ENCODE measurements around the gene OTUD6A. TPM values are rescaled to one million over a fixed set of nuclear protein-coding genes. Genes with fewer than 3 reads are reported as not detected.

Gene OTUD6A, protein sequence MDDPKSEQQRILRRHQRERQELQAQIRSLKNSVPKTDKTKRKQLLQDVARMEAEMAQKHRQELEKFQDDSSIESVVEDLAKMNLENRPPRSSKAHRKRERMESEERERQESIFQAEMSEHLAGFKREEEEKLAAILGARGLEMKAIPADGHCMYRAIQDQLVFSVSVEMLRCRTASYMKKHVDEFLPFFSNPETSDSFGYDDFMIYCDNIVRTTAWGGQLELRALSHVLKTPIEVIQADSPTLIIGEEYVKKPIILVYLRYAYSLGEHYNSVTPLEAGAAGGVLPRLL
- total RNA-seq, result not detected in 3 replicates

DNA sequence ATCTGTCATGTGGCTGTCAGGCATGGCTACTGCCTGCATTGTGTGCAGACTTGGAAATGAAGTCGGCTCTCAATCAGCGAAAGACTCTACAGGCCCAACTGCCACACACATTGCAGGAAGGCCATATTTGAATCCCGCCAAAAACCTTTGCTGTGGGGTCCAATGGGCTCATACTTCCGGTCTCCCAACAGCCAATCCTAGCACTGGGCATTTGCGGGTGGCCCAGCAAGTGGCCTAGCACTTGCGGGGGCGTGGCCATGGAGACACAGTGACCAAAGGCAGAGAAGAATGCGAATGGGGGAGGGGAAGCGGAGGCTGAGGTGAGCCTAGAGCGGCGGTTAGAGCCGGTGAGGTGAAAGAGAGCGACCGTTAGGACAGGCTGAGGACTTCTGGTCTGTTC is at the start of gene OTUD6A:
Gene OTUD6A, plus strand, starts transcription at position 382 of the 400 bp plus-strand sequence. CDS start 68 bp downstream, outside the sequence.
- TF ChIP-seq CTCF (IDR thresholded peaks at IDR 0.05; ENCODE audit: unreplicated experiment), result no peak
- Mint-ChIP-seq H3K9me3 (peaks cover 25% of the 10 kb centered on the region), H3K4me3 (no peak within 1 kb of the TSS), H3K36me3 (no peaks in the 10 kb centered on the region), H3K4me1 (no peaks in the 10 kb centered on the region), H3K27me3 (ENCODE audit: low read depth) (no peaks in the 10 kb centered on the region), H3K27ac (no peak within 1 kb of the TSS)
- DNase-seq (ENCODE audit: low spot score in 2 of 2, unreplicated experiment in 2 of 2), result no peak

GRCh38 chrX:70012756-70013155 is 49.5 kb upstream of the OTUD6A start:
- Mint-ChIP-seq H3K4me3 (no peak overlapping the region), H3K4me1 (no peaks in the 10 kb centered on the region), H3K27ac (no peak overlapping the region), H3K27me3 (ENCODE audit: low read depth) (no peaks in the 10 kb centered on the region), H3K9me3 (peaks cover 44% of the 10 kb centered on the region), H3K36me3 (no peaks in the 10 kb centered on the region)
- no peak for DNase-seq (ENCODE audit: low spot score in 2 of 2, unreplicated experiment in 2 of 2)
- no peak for TF ChIP-seq CTCF (IDR thresholded peaks at IDR 0.05; ENCODE audit: unreplicated experiment)

DNA sequence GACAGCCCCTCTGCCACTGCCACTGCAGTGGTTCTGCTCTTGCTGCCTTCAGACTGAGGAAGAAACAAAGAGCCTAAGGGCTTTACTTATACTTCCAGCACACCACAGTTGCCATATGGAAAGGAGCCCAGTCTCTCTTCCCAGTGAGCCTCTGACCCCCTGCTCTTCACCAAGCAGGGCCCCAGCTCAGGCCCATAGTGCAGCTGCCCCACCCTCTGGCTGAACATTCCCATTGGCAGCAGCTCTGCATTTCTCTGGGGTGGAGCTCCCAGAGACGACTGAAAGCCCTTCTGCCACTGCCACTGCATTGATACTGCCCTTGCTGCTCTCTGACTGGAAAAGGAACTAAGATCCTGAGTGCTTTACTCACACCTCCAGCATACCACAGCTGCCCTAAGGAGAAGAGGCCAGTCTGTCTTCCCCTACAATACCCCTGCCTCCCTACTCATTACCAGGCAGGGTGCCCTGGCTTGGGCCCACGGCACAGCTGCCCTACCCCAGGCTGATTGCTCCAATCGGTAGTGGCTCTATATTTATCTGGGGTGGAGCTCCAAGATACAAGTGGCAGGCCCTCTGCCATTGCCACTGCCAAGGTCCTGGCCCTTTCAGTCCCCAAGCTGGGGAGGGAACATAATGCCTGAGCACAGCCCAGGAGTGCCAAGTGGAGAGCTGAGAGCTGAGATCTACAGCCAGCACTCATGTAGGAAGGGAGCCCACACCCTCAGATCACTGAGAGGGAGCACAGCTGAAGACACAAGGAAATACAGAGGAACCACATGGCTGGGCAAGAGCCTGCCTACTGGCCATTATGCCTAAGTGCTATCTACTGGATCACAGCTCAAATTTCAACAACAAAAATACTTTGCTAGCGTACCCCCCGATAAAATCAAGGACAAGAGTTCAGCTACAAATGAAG is 48.5 kb upstream of the OTUD6A start:
- Mint-ChIP-seq H3K27ac (no peak overlapping the region), H3K36me3 (no peaks in the 10 kb centered on the region), H3K9me3 (peaks cover 51% of the 10 kb centered on the region), H3K4me3 (no peak overlapping the region), H3K27me3 (ENCODE audit: low read depth) (no peaks in the 10 kb centered on the region), H3K4me1 (no peaks in the 10 kb centered on the region)
- no peak for DNase-seq (ENCODE audit: low spot score in 2 of 2, unreplicated experiment in 2 of 2)
- no peak for TF ChIP-seq CTCF (IDR thresholded peaks at IDR 0.05; ENCODE audit: unreplicated experiment)

- Mint-ChIP-seq H3K36me3 (no peaks in the 10 kb centered on the region), H3K4me1 (no peaks in the 10 kb centered on the region), H3K27me3 (ENCODE audit: low read depth) (no peaks in the 10 kb centered on the region), H3K9me3 (peaks cover 48% of the 10 kb centered on the region), H3K27ac (no peak overlapping the region), H3K4me3 (no peak overlapping the region)
- TF ChIP-seq CTCF (IDR thresholded peaks at IDR 0.05; ENCODE audit: unreplicated experiment), result no peak
- no peak for DNase-seq (ENCODE audit: low spot score in 2 of 2, unreplicated experiment in 2 of 2)
Observed at GRCh38 chrX:70016513-70016912, 45.7 kb upstream of the OTUD6A start.

GRCh38 chrX:70022616-70023015 is 39.6 kb upstream of the OTUD6A start:
- peaks cover 5% of the 10 kb centered on the region for H3K4me1 Mint-ChIP-seq
- no peaks in the 10 kb centered on the region for H3K36me3 Mint-ChIP-seq
- TF ChIP-seq CTCF (IDR thresholded peaks at IDR 0.05; ENCODE audit: unreplicated experiment), result no peak
- peaks cover 37% of the 10 kb centered on the region for H3K9me3 Mint-ChIP-seq
- no peak overlapping the region for H3K27ac Mint-ChIP-seq
- no peak for DNase-seq (ENCODE audit: low spot score in 2 of 2, unreplicated experiment in 2 of 2)
- H3K27me3 Mint-ChIP-seq (ENCODE audit: low read depth), result no peaks in the 10 kb centered on the region
- H3K4me3 Mint-ChIP-seq, result no peak overlapping the region
